ENCODE results near the gene CCL24.
"Not testable (repeated sequence)": the region's sequence is repeated elsewhere in the genome, so short reads cannot be mapped to it uniquely, and the experiment has no call there.

DNA sequence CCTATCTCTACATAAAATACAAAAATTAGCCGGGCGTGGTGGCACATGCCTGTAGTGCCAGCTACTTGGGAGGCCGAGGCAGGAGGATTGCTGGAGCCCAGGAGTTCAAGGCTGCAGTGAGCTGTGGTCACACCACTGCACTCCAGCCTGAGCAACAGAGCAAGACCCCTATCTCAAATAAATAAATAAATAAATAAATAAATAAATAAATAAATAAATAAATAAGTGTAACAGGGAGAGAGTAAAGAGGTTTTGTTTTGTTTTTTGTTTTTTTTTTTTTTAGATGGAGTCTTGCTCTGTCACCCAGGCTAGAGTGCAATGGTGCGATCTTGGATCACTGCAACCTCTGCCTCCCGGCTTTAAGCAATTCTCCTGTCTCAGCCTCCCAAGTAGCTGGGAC, 21.0 kb downstream of the CCL24 start:
- TF ChIP-seq, protein P1, sequence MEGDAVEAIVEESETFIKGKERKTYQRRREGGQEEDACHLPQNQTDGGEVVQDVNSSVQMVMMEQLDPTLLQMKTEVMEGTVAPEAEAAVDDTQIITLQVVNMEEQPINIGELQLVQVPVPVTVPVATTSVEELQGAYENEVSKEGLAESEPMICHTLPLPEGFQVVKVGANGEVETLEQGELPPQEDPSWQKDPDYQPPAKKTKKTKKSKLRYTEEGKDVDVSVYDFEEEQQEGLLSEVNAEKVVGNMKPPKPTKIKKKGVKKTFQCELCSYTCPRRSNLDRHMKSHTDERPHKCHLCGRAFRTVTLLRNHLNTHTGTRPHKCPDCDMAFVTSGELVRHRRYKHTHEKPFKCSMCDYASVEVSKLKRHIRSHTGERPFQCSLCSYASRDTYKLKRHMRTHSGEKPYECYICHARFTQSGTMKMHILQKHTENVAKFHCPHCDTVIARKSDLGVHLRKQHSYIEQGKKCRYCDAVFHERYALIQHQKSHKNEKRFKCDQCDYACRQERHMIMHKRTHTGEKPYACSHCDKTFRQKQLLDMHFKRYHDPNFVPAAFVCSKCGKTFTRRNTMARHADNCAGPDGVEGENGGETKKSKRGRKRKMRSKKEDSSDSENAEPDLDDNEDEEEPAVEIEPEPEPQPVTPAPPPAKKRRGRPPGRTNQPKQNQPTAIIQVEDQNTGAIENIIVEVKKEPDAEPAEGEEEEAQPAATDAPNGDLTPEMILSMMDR (IDR thresholded peaks at IDR 0.05 in 8 of 11, conservative IDR thresholded peaks at IDR 0.05 in 3 of 11) = not testable (repeated sequence)
- TF ChIP-seq POLR2A (IDR thresholded peaks at IDR 0.05) = not testable (repeated sequence)

Data from spleen (tissue), 7 donors.